Peyer's patch (tissue), 4 donors: ENCODE data around the gene CALML3. TPM values are rescaled to one million over a fixed set of nuclear protein-coding genes. Genes with fewer than 3 reads are reported as not detected.

Experiments
- DNase-seq, 3 donors: peaks; one replicate each; pipeline ENCODE4 v3.0.0-alpha.2; 2017 to 2019
- H3K27ac ChIP-seq, 4 donors: fragments of 200-600 bp; sonication (generic); one replicate each; pipeline ENCODE4 v1.5.1; 2016 to 2019
- H3K27me3 ChIP-seq, 2 donors: fragments of 200-600 bp; sonication (generic); one replicate each; pipeline ENCODE4 v1.5.1; 2019
- H3K36me3 ChIP-seq, 3 donors: fragments of 200-600 bp; sonication (generic); one replicate each; pipeline ENCODE4 v1.5.1; 2016 to 2019
- H3K4me1 ChIP-seq, 4 donors: fragments of 200-600 bp; sonication (generic); one replicate each; pipeline ENCODE4 v1.5.1; 2016 to 2019
- H3K4me3 ChIP-seq, 4 donors: fragments of 200-600 bp; sonication (generic); 1 replicate in 3 of 4; 2 replicates in 1 of 4; pipeline ENCODE4 v1.5.1; 2016 to 2019; ENCODE audit warnings: mild to moderate bottlenecking in 1 of 4
- H3K9me3 ChIP-seq, 4 donors: fragments of 200-600 bp; sonication (generic); one replicate each; pipeline ENCODE4 v1.5.1; 2016 to 2019; ENCODE audit warnings: mild to moderate bottlenecking in 1 of 4
- CTCF ChIP-seq, 6 experiments: fragments of 450-650 bp in 4 of 6; fragments of 200-600 bp in 2 of 6; sonication (generic) in 1 of 6; IDR thresholded peaks; one replicate each; pipeline ENCODE4 v1.5.1; 2017 to 2019; ENCODE audit warnings: antibody characterized with exemption in 6 of 6, mild to moderate bottlenecking in 3 of 6, moderate library complexity in 1 of 6
- POLR2A ChIP-seq, 2 donors: fragments of 450-650 bp; IDR thresholded peaks; one replicate each; pipeline ENCODE4 v1.5.1; 2017; ENCODE audit warnings: antibody characterized with exemption in 2 of 2, mild to moderate bottlenecking in 2 of 2, moderate library complexity in 2 of 2
- total RNA-seq, 4 donors: library from RNA; depleted of rRNA; stranded (reverse); fragments of >200 nt; gene quantifications; one replicate each; pipeline ENCODE4 v1.1.0, GENCODE V29; 2016

Gene CALML3
- total RNA-seq, 4 donors from 2014 or later, result not detected

DNA sequence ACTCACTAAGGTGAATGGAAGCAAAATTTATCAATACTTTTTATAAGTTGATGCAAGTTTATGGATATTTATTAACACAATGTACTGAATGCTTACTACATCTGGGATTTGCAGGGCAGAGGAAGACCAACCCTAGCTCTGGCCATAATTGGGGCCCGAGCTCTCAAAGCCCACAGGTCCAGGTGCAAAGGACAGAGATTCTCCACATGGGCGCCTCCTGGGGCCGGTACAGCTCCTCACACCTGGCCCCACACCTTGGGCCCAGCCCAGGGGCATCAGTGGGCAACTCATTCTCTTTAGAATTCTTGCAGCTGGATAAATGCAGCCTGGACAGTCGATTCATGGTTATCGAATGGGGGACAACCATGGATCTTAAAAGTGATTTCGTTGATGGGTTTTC lies 47.1 kb downstream of the CALML3 start:
- Histone ChIP-seq H3K27me3 (no peaks in the 10 kb centered on the region), H3K4me1 (peaks cover 0 to 56% (median 3%) of the 10 kb centered on the region in 4 donors), H3K36me3 (no peaks in the 10 kb centered on the region), H3K9me3 (no peaks in the 10 kb centered on the region), H3K27ac (peak overlapping the region in 2 of 4 donors; percentile 42 to 54), H3K4me3 (no peak overlapping the region)
- no peak for TF ChIP-seq CTCF (IDR thresholded peaks at IDR 0.05)
- no peak for TF ChIP-seq POLR2A (IDR thresholded peaks at IDR 0.05)
- peak in 1 of 3 donors; percentile 52 for DNase-seq

DNA sequence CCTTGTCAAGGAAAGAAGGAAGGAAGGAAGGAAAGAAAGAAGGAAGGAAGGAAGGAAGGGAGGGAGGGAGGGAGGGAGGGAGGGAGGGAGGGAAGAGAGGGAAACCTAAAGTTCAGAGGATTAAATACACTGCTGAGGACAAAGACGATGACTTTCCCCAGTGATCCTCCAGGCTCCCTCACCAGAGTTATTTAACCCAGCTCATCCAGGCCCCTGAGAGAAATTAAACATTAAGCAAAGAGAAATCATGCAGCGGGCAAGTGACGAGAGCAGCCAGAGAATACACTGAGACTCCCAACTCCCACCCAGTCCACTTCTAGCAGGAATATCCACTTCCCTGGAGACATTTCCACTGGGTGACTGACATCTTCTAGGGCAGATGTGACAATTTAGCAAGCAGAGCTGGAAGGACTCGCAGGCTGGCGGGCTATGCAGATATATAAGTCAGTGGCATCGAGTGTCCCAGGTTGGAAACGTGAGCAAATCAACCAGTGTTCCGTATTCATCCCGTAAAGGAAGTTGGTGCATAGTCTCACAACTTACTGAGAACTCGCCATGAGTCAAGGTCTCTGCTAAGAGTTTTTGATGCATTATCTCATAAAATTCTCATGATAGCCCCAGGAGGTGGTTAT lies 48.7 kb downstream of the CALML3 start:
- Histone ChIP-seq H3K4me1 (peaks cover 0 to 47% (median 3%) of the 10 kb centered on the region in 4 donors), H3K36me3 (no peaks in the 10 kb centered on the region), H3K4me3 (no peak overlapping the region), H3K9me3 (no peaks in the 10 kb centered on the region), H3K27ac (peak overlapping the region in 1 of 4 donors; percentile 77), H3K27me3 (no peaks in the 10 kb centered on the region)
- no peak for TF ChIP-seq POLR2A (IDR thresholded peaks at IDR 0.05)
- TF ChIP-seq CTCF (IDR thresholded peaks at IDR 0.05), result no peak
- peak in 1 of 3 donors; percentile 25 for DNase-seq

DNA sequence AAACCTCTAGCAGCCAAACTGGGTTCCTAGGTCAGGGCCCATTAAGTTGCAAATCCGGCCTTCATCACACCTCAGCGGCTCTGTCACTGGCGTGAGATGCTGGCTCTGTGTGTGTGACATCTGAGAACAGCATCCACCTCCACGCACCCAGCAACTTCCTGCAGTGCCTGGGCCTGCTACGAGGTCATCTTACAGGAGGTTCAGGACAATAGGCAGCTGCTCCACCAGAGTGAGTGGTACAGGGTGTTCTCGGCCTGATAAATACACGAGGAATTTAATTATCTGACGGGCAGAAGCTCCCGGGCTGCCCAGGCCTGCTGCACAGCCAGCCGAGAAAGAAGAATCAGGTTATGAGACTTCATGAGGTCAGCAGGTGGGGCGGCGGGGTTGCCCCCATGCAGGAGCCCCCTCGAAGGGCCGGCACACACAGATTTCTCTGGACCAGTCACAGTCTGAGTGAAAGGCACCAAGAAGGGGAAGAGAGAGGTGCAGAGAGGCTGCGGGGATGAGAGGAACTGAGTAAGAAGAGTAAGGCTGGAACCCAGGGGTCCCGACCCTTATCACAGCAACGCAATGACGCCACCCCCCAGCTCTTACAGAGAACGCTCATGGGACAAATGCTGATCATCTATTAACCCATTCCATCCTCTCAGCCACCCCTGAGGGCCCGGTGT lies 49.3 kb downstream of the CALML3 start:
- H3K27ac ChIP-seq, result peak overlapping the region in 2 of 4 donors; percentile 77 to 78
- no peak overlapping the region for H3K4me3 ChIP-seq
- H3K36me3 ChIP-seq, result no peaks in the 10 kb centered on the region
- H3K4me1 ChIP-seq, result peaks cover 0 to 44% (median 3%) of the 10 kb centered on the region in 4 donors
- no peaks in the 10 kb centered on the region for H3K9me3 ChIP-seq
- TF ChIP-seq CTCF (IDR thresholded peaks at IDR 0.05), result no peak
- no peak for TF ChIP-seq POLR2A (IDR thresholded peaks at IDR 0.05)
- DNase-seq, result no peak
- no peaks in the 10 kb centered on the region for H3K27me3 ChIP-seq

DNA sequence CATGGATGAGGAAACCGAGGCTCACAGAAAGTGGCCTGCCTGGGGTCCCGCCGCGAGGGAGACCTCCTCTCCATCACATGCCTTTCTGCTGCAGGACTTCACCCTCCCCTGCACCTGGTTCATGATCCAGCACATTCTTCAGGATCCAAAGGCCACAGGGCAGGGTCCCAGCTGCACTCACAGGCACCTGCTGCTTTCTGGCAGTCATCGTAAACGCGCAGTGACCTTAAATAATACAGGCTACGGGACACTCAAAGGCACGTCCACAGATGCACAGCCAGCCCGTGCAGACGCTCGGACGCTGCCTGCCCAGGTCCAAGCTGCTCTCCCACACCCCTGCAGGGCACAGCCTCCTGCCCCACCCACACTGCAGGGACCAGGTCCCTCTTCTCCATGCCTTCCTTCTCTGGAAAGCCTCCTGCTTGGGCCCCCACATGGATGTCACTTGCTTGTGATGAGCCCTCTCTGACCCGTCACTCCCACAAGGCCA lies 49.9 kb downstream of the CALML3 start:
- Histone ChIP-seq H3K36me3 (no peaks in the 10 kb centered on the region), H3K27me3 (no peaks in the 10 kb centered on the region), H3K4me3 (no peak overlapping the region), H3K9me3 (no peaks in the 10 kb centered on the region), H3K4me1 (peaks cover 0 to 44% (median 3%) of the 10 kb centered on the region in 4 donors), H3K27ac (peak overlapping the region in 3 of 4 donors; percentile 12 to 78 (median 77))
- DNase-seq, result peak in 2 of 3 donors; percentile 86
- TF ChIP-seq POLR2A (IDR thresholded peaks at IDR 0.05) (peak; percentile 54 to 55), CTCF (IDR thresholded peaks at IDR 0.05) (peak in 2 of 6 experiments; percentile 15 to 21)

GRCh38 chr10:5575144-5575481 lies 50.4 kb downstream of the CALML3 start:
- H3K27ac ChIP-seq, result peak overlapping the region in 3 of 4 donors; percentile 12 to 78 (median 77)
- H3K27me3 ChIP-seq, result no peaks in the 10 kb centered on the region
- no peak overlapping the region for H3K4me3 ChIP-seq
- H3K36me3 ChIP-seq, result no peaks in the 10 kb centered on the region
- DNase-seq, result no peak
- H3K9me3 ChIP-seq, result no peaks in the 10 kb centered on the region
- TF ChIP-seq CTCF (IDR thresholded peaks at IDR 0.05), result no peak
- TF ChIP-seq POLR2A (IDR thresholded peaks at IDR 0.05), result no peak
- H3K4me1 ChIP-seq, result peaks cover 0 to 44% (median 3%) of the 10 kb centered on the region in 4 donors
